ENCODE results near the gene CEMIP2.
"Not testable (repeated sequence)": the region's sequence is repeated elsewhere in the genome, so short reads cannot be mapped to it uniquely, and the experiment has no call there.

CEMIP2 gene

DNA sequence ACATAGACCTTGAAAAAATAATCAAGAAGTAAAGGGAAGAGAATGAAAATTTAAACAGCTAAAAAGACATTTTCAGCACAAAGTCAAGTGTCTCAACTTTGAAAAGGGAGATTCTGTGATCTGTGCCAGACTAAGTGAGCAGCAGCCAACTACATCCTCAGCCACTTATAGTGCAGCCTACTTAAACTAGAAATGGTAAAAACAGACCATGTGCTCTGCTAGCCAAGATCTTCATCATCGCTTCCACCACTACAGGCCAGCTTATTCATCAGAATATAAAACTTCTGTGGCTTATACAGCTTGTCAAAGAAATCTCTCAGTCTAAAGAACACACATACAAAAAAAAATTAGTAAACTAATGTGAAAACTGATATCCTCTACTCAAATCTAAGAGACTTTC lies 63.5 kb downstream of the CEMIP2 start:
- no peak for DNase-seq

DNA sequence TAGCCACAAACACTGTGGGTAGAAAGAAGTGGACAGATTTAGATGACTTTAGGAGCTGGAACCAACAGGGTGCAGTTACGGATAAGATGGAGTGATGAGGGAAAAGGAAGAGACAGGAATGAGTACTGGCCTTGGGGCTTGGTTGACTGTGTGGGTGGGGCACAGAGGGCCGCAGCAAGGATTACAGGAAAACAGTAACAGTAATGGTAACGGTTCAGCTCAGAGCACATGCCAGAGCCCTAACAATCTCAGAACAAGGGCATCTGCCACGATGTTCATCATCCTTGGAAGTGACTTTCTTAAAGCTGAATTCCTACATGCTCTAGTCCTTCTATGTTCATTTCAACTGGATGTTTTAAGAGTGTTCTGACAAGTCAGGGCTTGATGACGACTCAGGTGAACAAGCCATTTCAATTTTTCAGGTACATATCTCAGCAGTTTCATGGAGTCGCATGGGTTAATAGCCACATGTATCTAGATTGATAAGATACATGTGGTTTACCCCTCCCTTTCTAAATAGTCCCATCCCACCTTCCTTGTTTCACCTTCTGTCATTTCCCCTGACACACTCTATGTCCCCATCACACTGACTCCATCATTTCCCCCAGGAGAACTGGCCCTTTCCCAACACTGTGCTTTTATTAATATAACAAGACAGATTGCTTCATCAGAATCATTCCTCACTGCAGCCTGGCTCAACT lies 65.0 kb downstream of the CEMIP2 start:
- DNase-seq: no peak

DNA sequence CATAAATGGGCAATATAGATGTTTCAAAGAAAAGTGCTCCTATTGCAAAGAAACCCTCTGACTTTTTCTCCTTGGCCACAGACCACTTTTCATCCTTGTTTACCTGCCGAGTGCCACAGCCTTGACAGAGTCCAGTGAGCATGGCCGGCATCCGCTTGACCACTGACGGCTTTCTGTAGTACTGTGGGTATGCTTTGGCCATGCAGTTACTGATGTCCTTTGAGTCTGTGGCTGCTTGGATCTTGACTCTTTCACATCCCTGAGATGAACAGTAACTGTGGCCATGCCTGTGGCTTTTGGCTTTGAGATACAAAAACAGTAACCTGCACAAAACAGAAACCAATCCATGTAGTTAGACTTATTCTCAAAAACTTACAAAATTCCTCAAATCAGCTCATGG lies 70.4 kb downstream of the CEMIP2 start:
- no peak for DNase-seq

DNA sequence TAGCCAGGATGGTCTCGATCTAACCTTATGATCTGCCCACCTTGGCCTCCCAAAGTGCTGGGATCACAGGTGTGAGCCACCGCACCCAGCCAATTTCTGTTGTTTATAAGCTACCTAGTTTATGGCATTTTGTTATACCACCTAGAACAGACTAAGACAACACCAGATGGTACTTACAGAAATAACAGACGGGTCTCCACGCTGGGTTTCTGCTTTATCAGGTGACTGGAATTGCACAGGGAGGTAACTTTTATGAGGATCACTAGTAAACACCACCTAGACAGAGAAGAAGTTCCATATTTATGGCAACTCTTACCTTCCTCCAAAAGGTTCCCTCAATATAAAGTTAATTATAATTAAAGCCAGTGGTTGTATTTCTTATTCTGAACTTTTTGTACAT lies 74.0 kb downstream of the CEMIP2 start:
- no peak for DNase-seq

DNA sequence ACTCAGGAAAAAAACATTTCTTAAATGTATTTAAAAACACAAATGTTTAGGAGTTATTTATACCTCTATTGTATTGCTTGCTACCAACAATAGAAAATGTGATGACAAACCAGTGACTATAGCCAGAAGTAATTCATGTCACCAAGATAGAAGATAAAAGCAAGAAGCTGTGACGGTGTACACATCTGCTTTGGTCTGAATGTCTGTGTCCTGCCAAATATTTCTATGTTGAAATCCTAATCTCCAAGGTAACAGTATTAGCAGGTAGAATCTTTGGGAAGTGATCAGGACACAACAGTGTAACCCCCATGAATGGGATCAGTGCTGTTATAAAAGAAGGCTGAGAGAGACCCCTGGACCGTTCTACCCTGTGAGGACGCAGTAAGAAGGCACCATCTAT lies 74.7 kb downstream of the CEMIP2 start:
- DNase-seq: no peak

DNA sequence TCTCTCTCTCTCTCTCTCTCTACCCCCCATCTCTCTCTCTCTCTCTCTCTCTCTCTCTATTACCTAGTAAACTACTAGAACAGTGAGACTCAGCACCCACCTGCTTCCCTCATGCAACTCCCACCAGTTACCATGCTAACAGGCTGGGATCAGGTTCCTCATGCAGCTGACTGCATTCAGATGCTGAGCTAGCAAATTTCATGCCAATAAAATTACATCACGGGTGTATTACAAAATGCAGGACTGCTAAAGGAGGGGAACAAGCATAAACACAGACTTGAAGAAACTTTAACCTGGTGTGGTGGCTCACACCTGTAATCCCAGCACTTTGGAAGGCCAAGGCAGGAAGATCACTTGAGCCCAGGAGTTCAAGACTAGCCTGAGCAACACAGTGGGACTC lies 76.0 kb downstream of the CEMIP2 start:
- no peak for DNase-seq

DNA sequence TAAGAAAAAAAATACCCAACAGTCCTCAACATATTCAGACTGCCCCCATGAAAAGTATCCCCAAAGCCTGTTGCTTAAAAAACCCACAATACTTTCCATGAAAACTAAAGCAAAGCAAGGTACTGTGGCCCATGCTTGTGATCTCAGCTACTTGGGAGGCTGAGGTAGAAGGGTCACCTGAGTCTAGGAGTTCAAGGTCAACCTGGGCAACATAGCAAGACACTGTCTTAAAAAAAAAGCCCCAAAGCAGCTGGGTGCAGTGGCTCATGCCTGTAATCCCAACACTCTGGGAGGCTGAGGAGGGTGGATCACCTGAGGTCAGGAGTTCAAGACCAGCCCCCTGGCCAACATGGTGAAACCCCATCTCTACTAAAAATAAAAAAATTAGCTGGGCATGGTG lies 76.7 kb downstream of the CEMIP2 start:
- not testable (repeated sequence) for DNase-seq

DNA sequence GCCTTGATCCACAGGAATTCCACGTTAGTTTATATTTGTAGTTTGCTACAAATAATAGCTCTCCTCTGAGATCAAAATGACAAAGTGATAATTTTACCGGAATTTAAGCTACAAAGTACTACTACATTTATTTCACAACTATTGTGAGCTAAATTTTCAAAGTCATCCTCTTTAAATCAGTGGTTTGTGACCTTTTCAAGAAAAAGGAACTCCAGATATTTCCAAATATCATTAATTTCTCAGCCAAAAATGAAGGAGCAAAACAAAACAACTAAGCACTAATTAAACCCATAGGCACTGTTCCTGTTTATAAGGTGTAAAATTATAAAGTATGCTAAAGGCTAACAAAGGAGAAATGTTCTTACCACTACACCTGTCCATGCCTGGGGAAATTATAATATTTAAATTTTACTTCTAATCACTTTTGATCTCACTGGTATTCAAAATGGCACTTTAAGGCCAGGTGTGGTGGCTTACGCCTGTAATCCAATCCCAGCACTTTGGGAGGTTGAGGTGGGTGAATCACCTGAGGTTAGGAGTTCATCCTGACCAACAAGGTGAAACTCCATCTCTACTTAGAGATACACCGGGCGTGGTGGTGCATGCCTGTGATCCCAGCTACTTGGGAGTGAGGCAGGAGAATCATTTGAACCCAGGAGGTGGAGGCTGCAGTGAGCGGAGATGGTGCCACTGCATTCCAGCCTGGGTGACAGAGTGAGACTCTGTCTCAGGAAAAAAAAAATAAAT lies 77.5 kb downstream of the CEMIP2 start:
- DNase-seq: no peak

DNA sequence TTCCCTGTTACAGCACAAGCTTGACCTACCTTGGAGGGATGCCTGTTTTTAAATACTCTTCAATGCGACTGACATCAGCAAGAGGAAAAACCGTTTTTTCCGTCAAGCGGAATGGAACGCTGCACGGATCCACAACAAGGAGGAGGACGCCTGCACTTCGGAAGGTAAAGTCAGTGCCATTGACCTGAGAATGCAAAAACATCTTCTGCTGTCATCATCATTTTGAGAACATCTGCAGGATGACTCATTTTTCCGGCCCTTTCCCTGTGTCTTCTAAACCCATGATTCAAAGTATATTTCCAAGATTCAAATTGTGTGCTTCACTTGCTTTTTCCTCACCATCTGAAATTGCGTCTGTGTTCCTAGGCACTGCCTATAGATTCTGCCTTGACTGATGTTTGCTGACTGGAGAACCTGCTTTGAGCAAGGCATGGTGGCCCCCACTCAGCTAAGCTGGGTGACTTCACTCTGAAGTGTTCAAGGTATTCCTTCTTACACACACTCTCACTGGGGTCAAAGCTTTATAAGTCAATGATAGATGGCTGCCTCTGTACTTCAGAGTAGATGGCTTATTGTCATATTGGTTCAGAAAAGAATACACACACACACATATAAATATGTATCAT lies 78.1 kb downstream of the CEMIP2 start:
- no peak for DNase-seq

DNA sequence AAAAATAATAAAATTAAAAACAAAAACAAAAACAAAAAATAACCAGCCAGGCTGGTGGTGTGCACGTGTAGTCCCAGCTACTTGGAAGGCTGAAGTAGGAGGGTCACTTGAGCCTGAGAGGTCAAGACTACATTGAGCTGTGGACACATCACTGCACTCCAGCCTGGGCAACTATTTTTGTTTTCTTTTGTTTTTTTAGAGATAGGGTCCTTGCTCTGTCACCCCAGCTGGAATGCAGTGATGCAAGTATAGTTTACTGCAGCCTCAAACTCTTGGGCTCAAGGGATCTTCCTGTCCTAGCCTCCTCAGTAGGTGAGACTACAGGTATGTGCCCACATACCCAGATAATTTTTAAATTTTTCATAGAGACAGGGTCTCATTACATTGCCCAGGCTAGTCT lies 80.6 kb downstream of the CEMIP2 start:
- DNase-seq: no peak

DNA sequence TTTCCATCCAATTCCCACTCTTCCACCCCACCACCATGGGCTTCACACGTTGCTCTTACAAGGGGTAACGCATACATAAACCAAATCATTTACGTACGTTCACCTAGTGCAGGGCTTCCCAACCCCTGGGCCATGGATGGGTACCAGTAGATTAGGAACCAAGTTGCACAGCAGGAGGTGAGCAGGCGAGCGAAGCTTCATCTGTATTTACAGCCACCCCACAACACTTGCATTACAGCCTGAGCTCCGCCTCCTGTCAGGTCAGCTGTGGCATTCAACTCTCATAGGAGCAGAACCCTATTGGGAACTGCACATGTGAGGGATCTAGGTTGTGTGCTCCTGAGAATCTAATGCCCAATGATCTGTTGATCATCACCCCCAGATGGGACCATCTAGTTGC lies 82.3 kb downstream of the CEMIP2 start:
- DNase-seq: no peak

DNA sequence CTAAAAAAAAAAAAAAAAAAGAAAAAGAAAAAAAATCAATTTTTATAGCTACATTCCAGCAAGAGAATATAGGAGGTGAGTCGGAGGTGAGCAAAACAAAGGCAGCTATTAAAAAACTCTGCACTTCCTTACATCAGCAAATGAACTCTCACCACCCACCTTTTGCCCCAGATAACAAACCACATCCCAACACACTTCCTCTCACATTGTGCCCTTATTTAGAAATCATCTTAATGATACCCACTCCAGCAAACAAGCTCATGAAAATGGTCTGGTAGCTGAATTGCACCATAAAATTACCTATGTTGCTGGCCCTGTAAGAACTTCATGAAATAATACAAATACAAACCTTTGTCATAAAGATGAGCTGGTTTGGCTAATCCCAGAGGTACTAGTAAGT lies 82.9 kb downstream of the CEMIP2 start:
- no peak for DNase-seq

DNA sequence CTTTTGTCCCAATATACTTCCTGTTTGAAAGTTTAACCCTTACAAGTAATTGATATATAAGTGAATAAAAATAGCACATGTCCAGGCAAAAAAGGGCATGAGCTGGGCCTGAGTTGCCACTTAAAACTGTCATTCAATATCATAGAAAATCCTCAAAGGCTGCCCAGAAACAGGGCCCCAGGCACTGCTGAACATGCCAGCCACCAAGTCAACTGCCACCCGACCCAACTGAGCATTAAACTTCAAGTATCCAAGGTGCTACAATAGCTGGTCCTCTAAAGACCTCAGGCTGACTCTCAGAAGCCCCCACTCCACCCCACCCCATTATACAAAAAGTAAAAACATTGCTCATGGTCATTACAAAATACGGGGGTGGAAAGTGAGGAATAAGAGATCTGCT lies 83.7 kb downstream of the CEMIP2 start:
- no peak for DNase-seq

DNA sequence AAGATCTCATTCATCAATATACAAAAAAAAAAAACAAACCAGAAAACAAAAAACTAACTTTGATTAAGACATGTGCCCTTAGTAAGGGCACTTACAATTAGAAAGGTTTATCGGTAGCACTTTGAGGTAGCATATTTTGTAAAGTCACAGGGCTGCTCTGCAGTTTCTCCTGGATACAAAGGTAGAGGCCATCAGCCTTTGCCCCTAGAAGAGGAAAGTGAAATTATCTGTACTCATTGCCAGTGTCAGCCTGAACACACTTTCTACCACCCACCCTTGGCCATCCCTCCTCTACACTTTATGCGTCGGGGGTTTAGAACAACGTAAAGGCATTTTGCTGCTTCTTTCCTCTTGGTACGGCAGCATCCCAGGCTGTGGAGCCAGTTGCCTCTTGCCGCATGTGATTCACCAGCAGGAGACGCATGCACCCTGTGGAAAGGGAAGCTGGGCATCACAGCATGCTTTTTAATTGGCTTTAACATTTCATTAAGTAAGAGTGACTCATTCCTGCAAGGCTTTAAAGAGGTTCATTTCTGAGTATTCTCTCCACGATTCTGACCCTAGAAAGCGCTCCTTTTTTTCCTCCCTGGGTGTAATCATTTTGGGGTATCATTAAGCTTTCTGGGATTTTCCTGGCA lies 84.6 kb downstream of the CEMIP2 start:
- peak; percentile 20 for DNase-seq

DNA sequence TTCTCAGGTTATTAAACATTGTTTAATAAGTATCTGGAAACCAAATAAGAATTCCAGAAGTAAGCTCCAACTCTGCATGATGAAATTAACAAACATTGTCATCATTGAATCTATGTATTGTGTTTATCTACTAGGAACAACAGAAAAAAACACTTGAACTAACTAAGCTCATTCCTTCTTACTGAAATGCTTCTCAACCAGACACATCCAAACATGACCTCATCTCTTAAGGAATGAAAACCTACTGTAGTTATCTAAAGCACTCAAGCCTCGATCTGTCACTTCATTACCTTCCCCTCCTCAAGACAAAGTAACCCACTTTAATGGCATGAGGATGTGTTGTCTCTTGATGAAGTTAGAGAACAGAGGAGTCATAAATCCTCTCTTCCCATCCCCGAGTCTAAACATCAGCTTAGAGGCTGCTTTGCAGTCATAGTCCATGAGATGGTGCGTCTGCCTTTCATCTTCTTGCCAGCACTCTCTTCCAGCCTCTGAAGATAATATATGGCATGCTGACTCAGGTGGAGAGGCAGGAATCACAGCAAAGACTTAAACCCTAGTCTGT lies 86.5 kb downstream of the CEMIP2 start:
- DNase-seq: peak; percentile 51

DNA sequence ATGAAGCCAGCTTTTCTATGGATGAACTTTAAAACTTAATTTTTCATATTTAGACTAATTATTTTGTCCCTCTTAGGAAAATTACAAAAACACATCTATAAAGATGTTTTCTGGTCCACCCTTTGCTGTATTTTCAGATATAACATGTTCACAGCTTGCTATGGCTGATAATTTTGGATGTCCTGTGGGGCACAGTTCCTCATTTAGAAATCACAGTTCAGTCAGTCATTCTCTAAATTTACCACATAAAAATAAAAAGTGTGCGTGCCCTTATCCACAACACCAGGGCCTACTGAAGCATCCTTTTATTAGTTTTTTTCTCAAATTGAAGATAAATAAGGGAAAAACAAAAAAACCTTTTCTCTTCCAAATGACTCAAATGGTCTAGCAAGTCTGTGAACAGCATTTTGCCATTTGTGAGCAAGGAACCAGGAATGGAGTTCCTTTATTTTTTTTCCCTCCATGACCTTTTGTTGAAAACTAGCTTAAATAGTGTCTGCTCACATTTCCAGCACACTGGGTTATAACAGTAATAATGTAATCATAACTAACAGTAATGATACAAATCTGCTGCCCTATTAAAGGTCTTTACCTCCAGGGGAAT lies 87.1 kb downstream of the CEMIP2 start:
- DNase-seq: no peak

DNA sequence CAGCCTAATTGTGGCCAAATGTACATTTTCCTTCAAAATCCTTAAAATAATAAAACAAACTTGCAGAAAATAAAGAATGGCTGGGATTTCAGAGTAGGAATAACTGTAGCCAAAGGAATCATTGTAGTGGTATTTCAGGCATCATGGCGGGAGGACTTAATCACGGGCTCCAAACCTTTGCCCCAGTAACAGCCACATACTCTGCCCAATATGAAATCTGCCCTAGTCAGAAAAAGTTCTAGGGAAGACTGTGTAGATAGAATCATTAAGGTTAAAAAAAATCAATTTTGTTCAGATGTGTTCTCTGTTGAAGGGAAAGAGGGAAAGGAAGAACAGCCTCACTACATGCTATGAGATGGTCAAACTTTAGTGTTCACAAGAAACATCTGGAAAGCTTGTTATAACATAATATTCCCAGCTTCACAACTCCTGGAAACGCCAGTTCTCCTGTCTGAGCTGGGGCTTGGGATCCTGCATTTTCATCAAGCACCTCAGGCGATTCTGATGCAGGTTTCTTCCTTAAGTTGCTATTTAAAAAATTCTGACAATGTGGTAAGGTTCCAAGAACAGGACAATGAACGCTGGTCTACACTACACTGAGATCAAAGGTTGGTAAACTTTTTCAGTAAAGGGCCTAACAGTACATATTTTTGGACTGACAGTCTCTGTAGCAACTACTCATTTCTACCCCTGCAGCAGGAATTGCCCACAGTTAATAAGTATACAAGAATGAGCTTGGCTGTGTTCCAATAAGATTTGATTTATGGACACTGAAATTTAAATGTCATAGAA lies 87.9 kb downstream of the CEMIP2 start:
- peak; percentile 7 for DNase-seq

DNA sequence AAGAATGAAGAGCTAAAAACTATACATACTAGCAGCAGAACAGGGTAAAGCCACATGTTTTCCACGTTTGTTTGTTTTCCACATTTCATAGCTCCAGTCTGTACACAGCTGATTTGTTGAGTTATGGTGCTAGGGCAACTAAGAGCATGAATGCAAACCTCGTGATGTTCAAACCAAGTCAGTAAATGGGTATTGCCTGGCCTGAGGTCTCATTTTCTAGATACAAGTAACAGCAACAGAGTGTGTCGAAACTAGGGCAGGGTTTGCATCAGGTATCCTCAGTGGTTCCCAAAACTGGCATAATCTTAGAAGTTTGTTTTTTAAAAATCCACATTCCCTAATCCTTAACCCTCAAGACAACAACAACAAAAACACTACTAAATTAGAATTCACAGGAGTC lies 89.3 kb downstream of the CEMIP2 start:
- DNase-seq: no peak

DNA sequence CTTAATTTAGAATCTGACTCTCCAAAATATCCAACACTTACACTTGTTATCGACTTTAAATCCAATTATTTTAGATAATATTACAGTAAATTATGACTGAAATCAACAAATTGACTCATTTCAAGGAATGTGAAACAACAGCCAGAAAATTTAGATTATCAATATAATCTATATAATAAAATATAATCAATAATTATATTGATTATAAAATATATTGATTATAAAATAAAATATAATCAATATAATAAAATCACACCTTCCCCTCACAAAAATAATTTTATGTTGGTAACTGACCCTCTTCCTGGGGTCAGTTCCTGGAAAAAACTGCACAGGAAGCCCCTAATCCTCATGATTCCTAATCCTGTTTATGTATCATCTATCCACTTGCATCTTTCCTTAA lies 91.1 kb downstream of the CEMIP2 start:
- DNase-seq: no peak

DNA sequence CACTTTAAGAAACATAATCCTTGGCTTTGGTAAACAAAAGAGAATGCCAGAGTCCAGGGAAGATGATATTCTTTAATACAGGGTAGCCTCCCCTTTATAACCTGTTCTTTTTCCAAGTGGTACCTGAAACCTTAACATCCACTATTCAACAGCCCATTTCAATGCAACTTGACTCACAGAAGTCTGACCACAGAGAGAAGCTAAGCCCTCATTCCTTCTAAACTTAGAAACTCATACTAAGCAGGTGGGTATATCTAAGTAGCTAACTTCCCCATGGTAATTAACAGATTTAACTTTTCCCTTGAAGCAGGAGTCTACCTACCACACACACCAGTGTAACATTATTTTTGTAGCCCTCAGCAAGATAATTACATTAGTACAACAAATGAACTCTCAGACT lies 91.9 kb downstream of the CEMIP2 start:
- DNase-seq: no peak

DNA sequence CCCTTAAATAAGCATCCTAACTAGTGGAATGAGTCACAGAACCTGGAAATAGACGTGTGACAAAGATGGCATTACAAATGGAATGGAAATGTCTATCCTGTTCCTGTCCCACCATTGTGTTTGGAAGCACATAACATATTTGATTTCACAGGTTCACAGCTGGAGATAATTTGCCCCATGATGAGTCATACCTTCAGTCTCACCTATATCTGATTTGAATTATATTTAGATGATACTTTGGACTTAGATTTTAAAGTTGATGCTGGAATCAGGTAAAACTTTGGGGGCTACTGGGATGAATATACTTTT lies 92.5 kb downstream of the CEMIP2 start:
- no peak for DNase-seq

DNA sequence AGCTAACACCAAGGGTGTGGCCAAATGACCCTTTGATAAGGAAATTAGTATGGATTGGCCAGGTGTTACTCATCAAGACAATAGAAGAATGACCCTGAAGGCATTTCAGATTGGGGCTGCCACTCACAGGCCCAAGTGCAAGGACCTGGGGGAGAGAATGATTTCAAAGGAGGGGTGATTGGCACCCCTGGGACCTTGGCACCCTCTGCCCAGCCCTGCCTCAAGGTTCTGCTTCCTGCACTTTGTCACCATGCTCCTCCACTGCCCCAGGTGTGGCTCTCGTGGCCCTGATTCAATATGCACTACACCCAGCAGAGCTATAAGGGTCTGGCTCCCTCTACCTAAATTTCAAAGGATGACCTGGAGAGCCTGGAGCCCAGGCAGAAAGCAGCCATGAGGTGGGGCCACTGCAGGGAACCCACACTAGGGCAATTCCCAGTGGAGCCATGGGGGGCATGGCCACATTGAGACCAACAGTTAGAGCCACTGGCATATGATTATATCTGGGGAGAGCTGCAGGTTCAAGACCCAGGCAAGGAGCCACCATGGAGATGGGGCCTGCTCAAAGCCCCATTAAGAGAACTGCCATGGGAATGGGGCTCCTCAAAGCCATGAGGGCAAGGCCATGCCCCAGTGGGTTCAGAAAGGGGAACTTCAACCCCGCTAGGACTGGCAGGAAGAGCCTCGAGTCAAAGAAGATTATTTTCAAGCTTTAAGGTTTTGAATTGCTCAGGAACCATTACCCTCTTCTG lies 93.0 kb downstream of the CEMIP2 start:
- no peak for DNase-seq
